ENCODE results near the gene BCAS3. TPM values are rescaled to one million over a fixed set of nuclear protein-coding genes. Genes with fewer than 3 reads are reported as not detected.

The BCAS3 gene
- total RNA-seq, 1 donor from 2014 or later = 15.2 TPM

DNA sequence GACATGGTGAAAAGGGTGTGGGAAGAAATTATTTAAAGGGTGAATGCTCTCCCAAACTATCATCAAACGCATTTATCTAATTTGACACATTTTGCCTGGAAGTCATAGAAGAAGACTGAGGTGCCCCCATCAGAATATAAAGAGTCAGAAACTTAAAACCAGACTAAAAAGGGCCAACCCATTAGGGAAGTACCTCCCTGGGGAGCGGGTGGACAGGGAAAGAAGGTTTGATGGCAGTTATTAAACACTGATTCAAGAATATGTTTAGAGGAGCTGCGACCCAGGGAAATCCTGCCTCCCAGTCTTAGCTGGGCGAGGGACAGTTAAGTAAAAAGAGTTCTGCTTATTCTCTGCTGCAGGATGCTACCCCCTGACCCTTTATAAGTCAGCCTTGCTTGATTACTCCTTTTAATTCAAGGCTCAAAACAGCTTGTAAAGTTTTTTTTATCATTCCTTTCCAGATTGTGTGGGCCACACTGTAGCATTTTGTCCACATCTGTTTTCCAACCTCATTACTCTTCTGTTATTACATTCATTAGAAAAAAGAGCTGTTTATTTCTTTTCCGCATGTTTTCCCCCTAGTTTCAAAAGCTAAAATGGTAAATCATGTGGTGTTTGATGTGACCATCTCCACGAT lies 583.5 kb downstream of the BCAS3 start:
- TF ChIP-seq, protein P1, sequence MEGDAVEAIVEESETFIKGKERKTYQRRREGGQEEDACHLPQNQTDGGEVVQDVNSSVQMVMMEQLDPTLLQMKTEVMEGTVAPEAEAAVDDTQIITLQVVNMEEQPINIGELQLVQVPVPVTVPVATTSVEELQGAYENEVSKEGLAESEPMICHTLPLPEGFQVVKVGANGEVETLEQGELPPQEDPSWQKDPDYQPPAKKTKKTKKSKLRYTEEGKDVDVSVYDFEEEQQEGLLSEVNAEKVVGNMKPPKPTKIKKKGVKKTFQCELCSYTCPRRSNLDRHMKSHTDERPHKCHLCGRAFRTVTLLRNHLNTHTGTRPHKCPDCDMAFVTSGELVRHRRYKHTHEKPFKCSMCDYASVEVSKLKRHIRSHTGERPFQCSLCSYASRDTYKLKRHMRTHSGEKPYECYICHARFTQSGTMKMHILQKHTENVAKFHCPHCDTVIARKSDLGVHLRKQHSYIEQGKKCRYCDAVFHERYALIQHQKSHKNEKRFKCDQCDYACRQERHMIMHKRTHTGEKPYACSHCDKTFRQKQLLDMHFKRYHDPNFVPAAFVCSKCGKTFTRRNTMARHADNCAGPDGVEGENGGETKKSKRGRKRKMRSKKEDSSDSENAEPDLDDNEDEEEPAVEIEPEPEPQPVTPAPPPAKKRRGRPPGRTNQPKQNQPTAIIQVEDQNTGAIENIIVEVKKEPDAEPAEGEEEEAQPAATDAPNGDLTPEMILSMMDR (conservative IDR thresholded peaks at IDR 0.05; ENCODE audit: low read depth, low read length) = no peak
- DNase-seq (ENCODE audit: low read depth) = no peak
- H3K4me3 ChIP-seq (ENCODE audit: low read depth, low read length) = no peak overlapping the region

DNA sequence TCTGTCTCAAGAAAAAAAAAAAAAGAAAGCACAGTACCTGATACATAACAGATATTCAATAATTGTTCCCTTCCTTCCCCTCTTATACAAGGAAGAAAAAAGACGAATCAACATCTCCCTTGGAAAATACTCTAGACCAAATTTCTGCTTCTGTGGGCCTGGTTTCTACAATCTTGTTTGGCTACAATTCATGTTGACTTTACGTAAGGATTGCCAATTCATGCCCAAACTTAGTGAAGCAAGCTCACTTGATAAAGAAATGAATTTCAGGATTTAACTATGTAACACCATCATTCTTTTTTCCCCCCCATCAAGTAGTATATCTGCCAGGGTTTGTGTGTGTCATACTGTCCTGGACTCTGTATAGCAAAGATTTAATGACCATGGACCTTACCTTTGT lies 587.7 kb downstream of the BCAS3 start:
- H3K4me3 ChIP-seq (ENCODE audit: low read depth, low read length) = no peak overlapping the region
- DNase-seq (ENCODE audit: low read depth) = no peak
- TF ChIP-seq, protein P1 (conservative IDR thresholded peaks at IDR 0.05; ENCODE audit: low read depth, low read length) = no peak

DNA sequence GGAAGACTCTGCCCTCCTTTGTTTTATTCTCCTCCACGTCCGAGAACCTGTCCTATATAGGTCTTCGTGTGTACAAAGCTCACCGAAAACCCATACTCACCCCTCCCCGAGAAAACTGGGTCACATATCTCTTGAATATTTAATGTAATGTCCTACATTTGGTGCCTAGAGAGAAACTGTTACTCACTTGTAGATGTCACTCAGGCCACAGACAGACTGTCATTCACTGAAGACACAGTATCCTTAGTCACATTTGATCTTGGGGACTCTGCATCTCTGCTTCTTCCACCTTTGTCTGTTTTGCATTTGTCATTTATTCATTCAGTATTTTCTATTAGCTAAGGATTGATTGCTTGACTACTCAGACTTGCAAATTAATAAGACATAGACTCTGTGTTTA lies 590.2 kb downstream of the BCAS3 start:
- no peak overlapping the region for H3K4me3 ChIP-seq (ENCODE audit: low read depth, low read length)
- TF ChIP-seq, protein P1 (conservative IDR thresholded peaks at IDR 0.05; ENCODE audit: low read depth, low read length) = no peak
- DNase-seq (ENCODE audit: low read depth) = no peak

DNA sequence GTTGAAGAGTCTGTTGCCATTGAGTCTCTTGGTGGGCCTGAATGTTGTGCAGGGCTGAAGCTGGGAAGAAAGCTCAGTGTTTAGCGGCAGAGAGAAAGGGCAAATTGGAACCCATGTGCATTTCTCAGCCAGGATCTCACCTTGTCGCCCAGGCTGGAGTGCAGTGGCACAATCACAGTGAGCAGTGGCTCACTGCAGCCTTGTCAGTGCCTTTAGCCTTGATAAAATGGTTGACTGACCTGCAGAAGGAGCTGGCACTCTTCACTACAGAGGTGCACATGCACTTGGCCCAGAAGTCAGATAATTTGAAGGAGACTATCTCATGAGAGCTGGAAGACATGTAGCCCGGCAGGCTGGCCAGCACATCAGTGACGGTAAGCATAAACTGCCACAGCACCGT lies 597.7 kb downstream of the BCAS3 start:
- TF ChIP-seq, protein P1 (conservative IDR thresholded peaks at IDR 0.05; ENCODE audit: low read depth, low read length) = no peak
- DNase-seq (ENCODE audit: low read depth) = no peak
- no peak overlapping the region for H3K4me3 ChIP-seq (ENCODE audit: low read depth, low read length)

DNA sequence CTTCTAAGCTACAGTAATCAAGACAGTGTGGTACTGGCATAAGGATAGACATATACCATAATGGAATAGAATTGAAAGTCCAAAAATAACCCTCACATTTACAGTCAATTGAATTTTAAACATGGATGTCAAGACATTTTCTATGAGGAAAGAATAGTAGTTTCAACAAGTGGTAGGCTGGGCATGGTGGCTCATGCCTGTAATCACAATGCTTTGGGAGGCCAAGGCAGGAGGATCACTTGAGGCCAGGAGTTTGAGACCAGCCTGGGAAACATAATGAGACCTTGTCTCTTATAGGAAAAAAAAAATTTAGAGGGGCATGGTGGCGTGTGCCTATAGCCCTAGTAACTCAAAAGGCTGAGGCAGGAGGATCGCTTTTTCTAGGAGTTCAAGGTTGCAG lies 599.2 kb downstream of the BCAS3 start:
- no peak overlapping the region for H3K4me3 ChIP-seq (ENCODE audit: low read depth, low read length)
- DNase-seq (ENCODE audit: low read depth) = no peak
- TF ChIP-seq, protein P1 (conservative IDR thresholded peaks at IDR 0.05; ENCODE audit: low read depth, low read length) = no peak

DNA sequence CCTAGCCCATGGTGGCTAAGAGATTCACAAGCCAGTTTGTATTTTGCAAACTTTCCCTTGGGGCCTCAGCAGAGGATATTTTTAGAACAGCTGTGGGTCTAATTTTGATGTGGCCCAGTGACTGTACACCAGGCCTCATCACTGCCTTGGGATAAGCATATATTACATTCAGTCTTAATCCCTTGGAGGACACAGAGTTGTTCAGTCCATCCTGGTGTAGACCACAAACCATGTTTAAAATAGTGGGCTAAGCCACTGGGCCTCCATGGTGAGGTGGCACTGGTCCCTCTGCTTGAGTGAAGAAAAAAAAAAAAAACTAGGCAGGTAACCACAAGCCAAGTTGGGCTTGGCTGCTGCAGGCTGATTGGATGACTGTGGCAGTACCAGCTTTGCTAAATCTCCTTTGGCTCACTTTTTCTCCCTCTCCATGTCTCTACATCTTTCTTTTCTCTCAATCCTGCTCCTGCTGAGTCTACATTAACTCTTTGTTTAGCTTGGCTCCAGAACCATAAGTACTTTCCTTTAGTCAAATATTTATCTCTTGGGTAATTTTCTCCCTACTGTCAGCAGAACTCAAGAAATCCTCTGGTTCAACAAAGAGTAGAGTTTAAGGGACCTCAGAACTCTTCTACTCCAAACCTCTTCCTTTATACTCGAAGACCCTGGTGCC lies 602.0 kb downstream of the BCAS3 start:
- no peak overlapping the region for H3K4me3 ChIP-seq (ENCODE audit: low read depth, low read length)
- DNase-seq (ENCODE audit: low read depth) = no peak
- TF ChIP-seq, protein P1 (conservative IDR thresholded peaks at IDR 0.05; ENCODE audit: low read depth, low read length) = no peak

DNA sequence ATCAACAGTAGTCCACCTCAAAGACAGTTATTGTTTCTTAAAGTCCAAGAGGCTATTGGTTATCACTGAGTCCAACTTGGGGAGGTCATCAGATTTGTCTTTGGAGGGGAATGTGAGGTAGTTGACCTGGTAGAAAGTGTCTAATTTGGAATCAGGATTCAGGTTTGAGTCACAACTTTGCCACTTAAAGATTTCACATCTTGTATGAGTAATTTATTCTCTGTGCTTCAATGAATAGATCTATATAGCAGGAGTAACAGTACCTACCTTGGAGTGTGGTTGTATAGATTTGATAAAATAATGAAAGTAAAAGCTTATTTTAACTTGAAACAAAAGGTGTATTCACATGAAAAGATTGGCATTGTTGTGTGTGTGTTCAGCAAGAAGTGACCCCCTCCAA lies 602.7 kb downstream of the BCAS3 start:
- TF ChIP-seq, protein P1 (conservative IDR thresholded peaks at IDR 0.05; ENCODE audit: low read depth, low read length) = no peak
- no peak for DNase-seq (ENCODE audit: low read depth)
- H3K4me3 ChIP-seq (ENCODE audit: low read depth, low read length) = no peak overlapping the region
